ENCODE measurements around the gene NPR3.
"Not testable (repeated sequence)": the region's sequence is repeated elsewhere in the genome, so short reads cannot be mapped to it uniquely, and the experiment has no call there.

The NPR3 gene

GRCh38 chr5:32765266-32765665 is 54.1 kb downstream of the NPR3 start:
- no peak for DNase-seq (ENCODE audit: low spot score)

DNA sequence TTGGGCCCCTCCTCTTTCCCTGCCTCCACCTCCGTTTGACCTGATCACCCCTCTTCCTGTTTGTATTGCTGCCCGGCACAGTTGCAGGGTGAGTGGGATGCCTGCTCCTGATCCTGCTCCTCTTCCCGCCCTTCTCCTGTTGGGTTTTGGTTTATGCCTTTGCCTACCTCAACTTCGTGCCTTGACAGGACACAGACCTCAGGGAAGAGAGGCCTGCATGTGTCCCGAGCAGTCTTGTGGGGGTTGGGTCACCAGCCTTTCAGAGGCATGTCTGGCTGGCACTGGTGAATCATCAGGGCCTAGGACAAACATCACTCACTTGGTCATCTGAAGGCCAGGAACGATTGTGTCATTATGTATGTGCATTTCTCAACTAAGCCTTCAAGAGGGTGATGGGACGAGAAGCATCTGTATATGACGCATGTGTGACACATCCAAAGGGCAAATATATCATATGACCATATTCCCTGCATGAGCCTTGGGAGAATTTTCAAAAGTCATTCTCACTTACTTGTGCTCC is 56.9 kb downstream of the NPR3 start:
- no peak for DNase-seq (ENCODE audit: low spot score)

- DNase-seq (ENCODE audit: low spot score): no peak
These were observed 58.6 kb downstream of the NPR3 start for GRCh38 chr5:32769711-32770110.

- no peak for DNase-seq (ENCODE audit: low spot score)
These were observed 59.3 kb downstream of the NPR3 start for GRCh38 chr5:32770444-32770843.

DNA sequence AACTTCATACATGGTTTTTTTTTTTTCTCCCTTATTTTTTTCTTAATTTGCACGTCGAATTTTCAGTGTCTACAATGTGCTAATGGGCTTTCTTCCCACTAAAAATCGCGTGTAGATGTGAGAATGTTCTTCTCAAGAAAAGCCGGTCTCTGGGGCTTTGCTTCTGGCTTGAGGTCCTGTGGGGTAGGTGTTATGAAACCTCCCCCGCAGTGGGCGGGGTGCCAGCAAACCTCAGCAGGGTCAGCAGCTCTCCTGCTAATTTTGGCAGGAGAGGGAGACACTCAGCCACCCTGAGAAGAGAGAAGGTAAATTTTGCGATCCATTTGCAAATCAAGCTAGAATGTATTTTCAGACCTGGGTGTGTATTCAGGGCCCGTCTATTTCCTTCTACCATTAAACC is 59.9 kb downstream of the NPR3 start:
- no peak for DNase-seq (ENCODE audit: low spot score)

DNA sequence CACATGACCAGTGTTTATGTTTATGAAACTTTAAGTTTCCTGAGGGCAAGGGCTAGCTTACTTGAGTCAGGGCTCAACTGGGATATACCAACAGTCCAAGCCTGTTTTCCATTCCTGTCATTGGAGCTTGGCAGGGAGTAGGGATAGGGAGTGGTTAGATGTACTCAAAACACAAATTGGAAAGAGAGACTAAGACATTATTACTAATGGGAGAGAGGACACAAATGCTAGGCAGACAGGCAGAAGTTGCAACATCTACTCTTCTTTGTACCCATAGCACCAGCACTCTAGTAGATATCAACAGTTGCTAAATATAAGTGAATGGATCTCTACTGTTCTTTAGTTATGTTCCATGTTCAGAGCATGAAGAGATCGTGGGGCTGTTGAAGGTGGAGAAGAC is 62.8 kb downstream of the NPR3 start:
- DNase-seq (ENCODE audit: low spot score): no peak

- no peak for DNase-seq (ENCODE audit: low spot score)
These were observed 65.1 kb downstream of the NPR3 start for GRCh38 chr5:32776200-32776599.

DNA sequence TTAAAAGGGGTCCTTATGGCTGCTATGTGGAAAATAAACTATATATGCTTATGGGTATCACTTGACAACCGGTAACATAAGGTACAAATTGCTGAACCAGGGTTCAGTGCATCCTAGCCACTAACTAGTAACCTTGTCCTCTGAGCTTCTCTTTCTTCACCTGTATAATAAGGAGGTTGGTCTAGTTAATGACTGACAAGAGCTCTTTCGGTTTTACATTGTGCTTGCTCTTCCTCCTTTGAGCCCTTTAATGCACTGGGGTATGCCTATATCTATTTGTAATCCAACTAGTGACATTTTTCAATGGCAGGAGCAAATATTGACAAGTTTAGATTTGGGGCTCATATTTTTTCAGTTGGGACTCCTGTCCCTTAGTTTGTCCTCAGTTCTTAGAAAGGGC is 66.1 kb downstream of the NPR3 start:
- DNase-seq (ENCODE audit: low spot score): no peak

DNA sequence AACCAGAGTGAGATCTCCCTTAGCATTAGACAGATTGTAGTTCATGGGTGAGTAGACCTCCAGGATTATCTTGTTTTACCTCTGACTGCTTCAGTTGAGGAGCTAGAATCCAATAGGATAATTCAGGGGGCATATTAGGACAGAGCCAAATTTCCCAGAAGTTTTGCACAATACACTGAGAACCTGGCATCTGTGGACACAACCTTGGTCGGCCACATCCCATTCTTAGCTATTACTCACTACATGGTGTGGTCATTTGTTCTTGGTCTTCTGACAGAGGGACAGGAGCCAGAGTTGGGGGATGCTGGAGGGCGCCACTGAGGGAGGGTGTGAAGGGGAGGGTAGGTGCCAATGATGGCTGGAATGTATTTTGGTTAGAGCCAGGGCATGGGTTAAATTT is 66.6 kb downstream of the NPR3 start:
- no peak for DNase-seq (ENCODE audit: low spot score)

- DNase-seq (ENCODE audit: low spot score): no peak
These were observed 67.3 kb downstream of the NPR3 start for GRCh38 chr5:32778403-32778802.

DNA sequence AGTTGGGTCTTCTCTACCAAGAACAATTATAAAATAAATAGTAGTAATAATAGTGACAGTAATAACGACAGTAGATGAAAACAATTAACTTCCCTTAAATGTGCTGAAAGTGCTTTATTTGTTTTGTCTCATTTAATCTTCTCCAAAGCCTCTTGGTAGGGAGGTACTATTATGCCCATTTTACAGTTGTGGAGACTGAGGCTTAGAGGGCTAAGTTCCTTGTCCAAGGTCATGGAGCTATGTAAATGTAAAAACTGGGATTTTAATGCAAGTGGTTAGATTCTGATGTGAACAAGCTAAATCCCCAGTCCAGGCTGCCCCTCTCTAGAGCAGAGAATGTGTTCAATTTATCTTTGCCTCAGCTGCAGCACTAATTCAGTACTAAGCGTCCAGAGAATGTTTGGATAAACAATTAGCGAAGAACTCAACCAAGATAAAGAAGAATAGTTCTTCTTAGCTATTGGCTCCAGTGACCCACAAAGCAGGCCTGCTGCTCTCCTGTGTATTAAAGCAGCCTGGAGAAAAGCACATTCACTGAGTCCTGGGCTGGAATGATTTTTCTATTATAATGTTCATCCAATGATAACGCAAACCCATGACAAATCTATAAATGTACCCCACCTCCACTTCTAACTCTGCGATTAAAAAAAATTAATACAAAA is 68.8 kb downstream of the NPR3 start:
- no peak for DNase-seq (ENCODE audit: low spot score)

DNA sequence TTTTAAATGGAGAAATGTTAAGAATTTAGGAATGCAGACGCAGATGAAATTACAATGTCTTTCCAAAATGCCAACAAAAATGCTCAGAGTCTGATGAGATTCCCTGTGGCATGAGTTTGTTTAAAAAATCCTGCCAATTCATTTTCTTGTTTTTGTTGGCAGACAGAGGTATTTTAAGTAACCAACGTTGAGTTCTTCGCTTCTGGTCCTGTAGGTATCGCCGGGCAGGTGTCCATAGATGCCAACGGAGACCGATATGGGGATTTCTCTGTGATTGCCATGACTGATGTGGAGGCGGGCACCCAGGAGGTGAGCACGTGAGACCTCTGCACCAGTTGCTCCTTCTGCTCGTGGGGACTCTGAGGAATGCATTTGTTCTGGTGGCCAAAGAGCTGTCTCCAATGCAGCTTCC is 69.4 kb downstream of the NPR3 start:
- DNase-seq (ENCODE audit: low spot score): no peak

- no peak for DNase-seq (ENCODE audit: low spot score)
These were observed 72.5 kb downstream of the NPR3 start for GRCh38 chr5:32783661-32784060.

- DNase-seq (ENCODE audit: low spot score): no peak
These were observed 74.6 kb downstream of the NPR3 start for GRCh38 chr5:32785611-32786254.

- no peak for DNase-seq (ENCODE audit: low spot score)
These were observed 75.2 kb downstream of the NPR3 start for GRCh38 chr5:32786311-32786710.

DNA sequence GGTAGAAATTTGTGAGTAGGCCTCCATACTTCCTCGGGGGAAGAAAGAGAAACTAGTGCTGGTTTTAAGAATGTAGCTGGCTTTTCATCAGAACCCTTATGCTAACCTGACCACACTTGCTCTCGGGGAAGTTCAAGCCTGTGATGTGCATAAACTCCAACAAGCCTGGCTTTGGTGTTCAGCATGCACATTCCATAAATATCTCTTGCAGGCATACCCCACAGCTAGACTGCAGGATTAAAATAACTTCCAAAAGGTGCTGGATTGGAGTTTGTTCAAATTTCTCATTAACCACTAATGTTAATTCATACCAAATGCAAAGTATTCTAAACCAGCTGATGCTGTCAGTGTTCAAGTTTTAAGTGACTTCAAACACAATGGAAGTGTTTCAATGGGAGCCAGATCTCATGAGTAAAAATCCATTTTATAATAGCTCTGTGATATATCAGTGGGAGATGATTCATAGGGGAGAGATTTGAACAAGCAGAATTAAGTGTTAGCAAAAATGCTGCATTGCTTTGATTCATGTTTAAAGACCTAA is 79.4 kb downstream of the NPR3 start:
- DNase-seq (ENCODE audit: low spot score): no peak

- DNase-seq (ENCODE audit: low spot score): no peak
These were observed 80.6 kb downstream of the NPR3 start for GRCh38 chr5:32791536-32792243.

DNA sequence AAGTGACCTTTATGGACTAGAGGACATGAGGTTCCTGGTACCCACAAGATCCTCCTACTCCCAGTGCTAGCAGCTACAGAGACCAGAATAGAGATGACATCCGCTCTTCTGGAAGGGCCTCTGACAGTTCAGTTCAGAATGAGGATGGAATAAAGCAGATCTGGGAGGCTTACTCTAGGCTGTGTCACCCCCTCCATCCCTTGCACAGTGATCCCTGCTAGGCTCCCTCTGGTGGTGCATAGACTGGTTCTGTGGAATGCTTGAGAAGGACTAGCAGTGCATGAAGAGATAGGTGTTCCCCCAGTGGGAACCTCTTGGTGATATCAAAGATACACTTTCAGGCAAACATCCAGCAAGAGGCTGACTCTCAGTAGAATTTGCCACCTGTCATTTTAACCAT is 83.0 kb downstream of the NPR3 start:
- DNase-seq (ENCODE audit: low spot score): no peak

DNA sequence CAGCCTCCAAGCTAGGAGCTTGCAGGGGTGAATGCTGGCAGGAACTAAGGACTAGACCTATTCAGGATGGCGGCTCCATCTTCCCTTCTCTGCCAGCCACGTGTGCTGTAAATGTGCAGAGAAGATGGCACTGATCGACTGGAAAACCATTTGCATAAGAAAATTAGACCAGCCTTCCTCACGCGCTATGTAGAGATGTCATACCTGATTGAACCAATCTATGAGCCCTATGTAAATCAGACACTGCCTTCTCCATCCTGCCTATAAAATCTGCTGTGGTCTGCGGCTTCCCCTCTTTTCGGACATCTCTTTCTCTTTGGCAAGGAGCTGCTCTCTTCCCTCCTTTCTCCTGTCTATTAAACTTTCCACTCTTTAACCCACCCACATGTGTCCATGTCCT is 91.6 kb downstream of the NPR3 start:
- DNase-seq (ENCODE audit: low spot score): no peak

DNA sequence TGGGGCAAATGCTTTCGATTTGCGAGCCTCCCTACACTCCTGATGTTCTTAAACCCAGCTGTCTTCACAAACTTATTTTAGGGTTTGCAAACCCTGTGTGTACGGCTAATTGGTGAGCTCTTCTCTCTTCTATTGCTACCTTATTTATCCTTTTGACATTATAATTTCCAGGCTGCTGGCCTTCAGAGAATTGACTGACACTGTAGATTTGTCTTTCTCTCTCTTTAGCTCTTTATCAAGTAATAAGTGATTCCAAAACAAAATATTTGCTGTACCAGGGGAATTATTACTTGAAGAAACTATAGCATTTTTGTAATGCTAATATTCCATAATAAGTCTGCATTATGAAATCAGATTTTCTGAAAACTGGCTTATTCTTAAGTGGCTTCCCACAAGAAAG is 92.5 kb downstream of the NPR3 start:
- no peak for DNase-seq (ENCODE audit: low spot score)

- not testable (repeated sequence) for DNase-seq (ENCODE audit: low spot score)
These were observed 94.3 kb downstream of the NPR3 start for GRCh38 chr5:32805462-32805861.

DNA sequence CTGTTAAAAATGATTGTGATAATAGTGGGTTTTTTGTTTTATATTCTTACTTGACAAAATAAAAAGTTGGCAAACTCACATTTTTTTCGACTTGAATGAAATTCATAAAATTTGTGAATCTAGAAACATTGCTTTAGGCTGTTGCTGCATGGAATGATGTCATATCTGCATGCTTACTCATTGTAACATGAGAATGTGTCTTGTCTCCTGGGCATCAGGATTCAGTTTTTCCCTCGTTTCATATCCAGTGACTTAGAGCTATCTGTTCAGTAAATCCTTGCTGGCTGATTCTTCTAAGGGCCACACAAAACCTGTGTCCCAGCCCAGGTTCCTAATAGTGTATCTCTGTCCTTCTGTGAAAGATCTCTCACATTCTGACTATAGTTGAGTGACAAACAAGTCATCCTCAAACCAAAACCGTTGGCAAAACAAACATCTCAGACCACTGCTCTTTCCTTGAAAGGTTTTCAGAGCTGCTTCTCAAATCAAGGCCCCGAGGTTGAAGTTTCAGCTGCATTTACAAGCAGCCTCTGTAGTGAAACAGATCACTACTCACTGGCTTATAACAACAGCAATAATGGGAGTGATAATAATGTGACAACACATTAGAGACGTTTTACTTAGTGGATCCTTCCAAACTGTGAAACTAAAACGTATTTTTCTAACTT is 95.0 kb downstream of the NPR3 start:
- DNase-seq (ENCODE audit: low spot score): no peak
